ENCODE data around the gene KCNB1.

The KCNB1 gene

GRCh38 chr20:49466114-49466912 lies 16.2 kb downstream of the KCNB1 start:
- no peak for DNase-seq

GRCh38 chr20:49464556-49464955 lies 17.9 kb downstream of the KCNB1 start:
- DNase-seq = no peak

GRCh38 chr20:49462626-49463025 lies 19.8 kb downstream of the KCNB1 start:
- no peak for DNase-seq

GRCh38 chr20:49461894-49462620 lies 20.4 kb downstream of the KCNB1 start:
- no peak for DNase-seq

GRCh38 chr20:49460916-49461315 lies 21.6 kb downstream of the KCNB1 start:
- no peak for DNase-seq

- DNase-seq = no peak
These were observed 22.3 kb downstream of the KCNB1 start for GRCh38 chr20:49460131-49460530.

GRCh38 chr20:49459684-49460083 lies 22.8 kb downstream of the KCNB1 start:
- DNase-seq = no peak

- DNase-seq = no peak
These were observed 25.0 kb downstream of the KCNB1 start for GRCh38 chr20:49457444-49457843.

- no peak for DNase-seq
These were observed 25.8 kb downstream of the KCNB1 start for GRCh38 chr20:49456646-49457045.

GRCh38 chr20:49455691-49456090 lies 26.8 kb downstream of the KCNB1 start:
- DNase-seq = no peak

GRCh38 chr20:49452011-49452482 lies 30.4 kb downstream of the KCNB1 start:
- no peak for DNase-seq

GRCh38 chr20:49450281-49450721 lies 32.2 kb downstream of the KCNB1 start:
- no peak for DNase-seq

- no peak for DNase-seq
These were observed 33.6 kb downstream of the KCNB1 start for GRCh38 chr20:49448917-49449316.

GRCh38 chr20:49447946-49448809 lies 34.3 kb downstream of the KCNB1 start:
- no peak for DNase-seq

GRCh38 chr20:49447364-49447763 lies 35.1 kb downstream of the KCNB1 start:
- DNase-seq = no peak

GRCh38 chr20:49446808-49447207 lies 35.7 kb downstream of the KCNB1 start:
- DNase-seq = no peak

- DNase-seq = no peak
These were observed 36.4 kb downstream of the KCNB1 start for GRCh38 chr20:49446080-49446479.

- no peak for DNase-seq
These were observed 37.3 kb downstream of the KCNB1 start for GRCh38 chr20:49445176-49445575.

- no peak for DNase-seq
These were observed 37.9 kb downstream of the KCNB1 start for GRCh38 chr20:49444553-49444990.

GRCh38 chr20:49437057-49437456 lies 45.4 kb downstream of the KCNB1 start:
- DNase-seq = no peak

- DNase-seq = no peak
These were observed 46.8 kb downstream of the KCNB1 start for GRCh38 chr20:49435639-49436038.

GRCh38 chr20:49433333-49433732 lies 49.1 kb downstream of the KCNB1 start:
- DNase-seq = no peak

- no peak for DNase-seq
These were observed 49.9 kb downstream of the KCNB1 start for GRCh38 chr20:49432550-49432949.
